Nephron (organoid): ENCODE data around the gene MGP.

ENCODE experiments used
- H3K27ac Mint-ChIP-seq, 3 experiments: 2 replicates each; pipeline ENCODE4 v1.8.0; 2020; ENCODE audit warnings: mixed read lengths in 3 of 3, mild to moderate bottlenecking in 2 of 3, moderate library complexity in 1 of 3
- H3K27me3 Mint-ChIP-seq: 2 replicates; pipeline ENCODE4 v1.8.0; 2021; ENCODE audit warnings: low read depth, mild to moderate bottlenecking, moderate library complexity, mixed read lengths
- H3K36me3 Mint-ChIP-seq: 2 replicates; pipeline ENCODE4 v1.8.0; 2020; ENCODE audit warnings: low read depth, mixed read lengths
- H3K4me1 Mint-ChIP-seq: 2 replicates; pipeline ENCODE4 v1.8.0; 2020; ENCODE audit warnings: mixed read lengths
- H3K4me3 Mint-ChIP-seq, 3 experiments: 2 replicates each; pipeline ENCODE4 v1.8.0; 2020; ENCODE audit warnings: mild to moderate bottlenecking in 3 of 3, mixed read lengths in 3 of 3, moderate library complexity in 2 of 3
- H3K9me3 Mint-ChIP-seq: 2 replicates; pipeline ENCODE4 v1.8.0; 2020; ENCODE audit warnings: mixed read lengths
- TF ChIP-seq, protein P1 (sequence below), 3 experiments: fragments of 200-600 bp; sonication (generic); IDR thresholded peaks; one replicate each; pipeline ENCODE4 v1.5.0; 2021; ENCODE audit warnings: antibody characterized with exemption in 3 of 3; ENCODE audit not compliant: unreplicated experiment in 3 of 3

MGP gene

DNA sequence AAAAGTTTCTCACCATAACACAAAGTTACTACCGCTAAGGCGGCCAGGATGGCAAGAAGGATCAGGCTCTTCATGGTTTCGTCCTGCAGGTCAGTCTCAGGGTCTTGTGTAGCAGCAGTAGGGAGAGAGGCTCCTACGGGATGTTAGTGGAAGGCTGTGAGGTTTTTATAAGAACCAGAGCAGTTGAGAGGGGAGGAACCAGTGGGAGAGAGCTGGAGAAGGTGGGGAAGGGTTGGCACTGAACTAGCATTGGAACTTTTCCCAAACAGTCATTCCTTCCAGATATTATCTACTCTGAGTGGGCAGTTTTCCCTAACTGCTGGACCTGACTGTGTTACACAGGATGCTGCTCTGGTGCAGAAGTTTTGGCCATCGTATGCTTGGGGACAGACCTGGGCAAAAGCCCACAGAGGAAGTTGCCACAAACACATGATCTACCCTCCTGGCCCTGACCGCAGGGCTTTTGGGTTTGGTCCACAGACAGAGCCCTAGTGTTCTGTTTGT is at the start of gene MGP:
Gene MGP (minus strand): TSS at position 137 of the 504 bp plus-strand sequence. CDS start 63 bp downstream, at position 74.
- H3K4me1 Mint-ChIP-seq = peaks cover 68% of the 10 kb centered on the region
- H3K36me3 Mint-ChIP-seq = no peaks in the 10 kb centered on the region
- peak within 1 kb of the TSS; percentile 2 to 89 (median 83) for H3K4me3 Mint-ChIP-seq
- H3K27ac Mint-ChIP-seq = peak within 1 kb of the TSS; percentile 88 to 95 (median 92)
- TF ChIP-seq, protein P1, sequence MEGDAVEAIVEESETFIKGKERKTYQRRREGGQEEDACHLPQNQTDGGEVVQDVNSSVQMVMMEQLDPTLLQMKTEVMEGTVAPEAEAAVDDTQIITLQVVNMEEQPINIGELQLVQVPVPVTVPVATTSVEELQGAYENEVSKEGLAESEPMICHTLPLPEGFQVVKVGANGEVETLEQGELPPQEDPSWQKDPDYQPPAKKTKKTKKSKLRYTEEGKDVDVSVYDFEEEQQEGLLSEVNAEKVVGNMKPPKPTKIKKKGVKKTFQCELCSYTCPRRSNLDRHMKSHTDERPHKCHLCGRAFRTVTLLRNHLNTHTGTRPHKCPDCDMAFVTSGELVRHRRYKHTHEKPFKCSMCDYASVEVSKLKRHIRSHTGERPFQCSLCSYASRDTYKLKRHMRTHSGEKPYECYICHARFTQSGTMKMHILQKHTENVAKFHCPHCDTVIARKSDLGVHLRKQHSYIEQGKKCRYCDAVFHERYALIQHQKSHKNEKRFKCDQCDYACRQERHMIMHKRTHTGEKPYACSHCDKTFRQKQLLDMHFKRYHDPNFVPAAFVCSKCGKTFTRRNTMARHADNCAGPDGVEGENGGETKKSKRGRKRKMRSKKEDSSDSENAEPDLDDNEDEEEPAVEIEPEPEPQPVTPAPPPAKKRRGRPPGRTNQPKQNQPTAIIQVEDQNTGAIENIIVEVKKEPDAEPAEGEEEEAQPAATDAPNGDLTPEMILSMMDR (IDR thresholded peaks at IDR 0.05; ENCODE audit: unreplicated experiment in 3 of 3) = no peak
- H3K9me3 Mint-ChIP-seq = no peaks in the 10 kb centered on the region
- H3K27me3 Mint-ChIP-seq = no peaks in the 10 kb centered on the region

DNA sequence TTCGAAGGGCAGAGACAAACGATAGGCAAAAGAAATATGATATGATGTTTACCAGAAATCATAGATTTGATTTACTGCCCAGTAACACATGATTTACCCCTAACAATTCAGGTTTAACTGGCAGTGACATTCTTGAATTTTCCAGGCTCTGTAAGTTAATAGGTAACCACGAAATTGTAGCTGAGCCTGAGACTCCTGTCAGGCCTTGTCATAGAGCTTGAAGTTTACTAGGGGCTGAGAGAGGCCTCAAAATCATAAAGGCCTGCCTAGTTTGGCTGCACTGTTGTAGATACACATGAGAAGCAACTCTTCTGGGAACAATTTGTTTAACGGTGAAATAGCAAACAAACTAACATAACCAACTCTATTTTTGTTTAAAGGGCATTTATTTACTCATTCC is 49.4 kb upstream of the MGP start:
- H3K36me3 Mint-ChIP-seq = no peaks in the 10 kb centered on the region
- TF ChIP-seq, protein P1 (IDR thresholded peaks at IDR 0.05; ENCODE audit: unreplicated experiment in 3 of 3) = no peak
- H3K27me3 Mint-ChIP-seq = no peaks in the 10 kb centered on the region
- H3K4me1 Mint-ChIP-seq = peaks cover 25% of the 10 kb centered on the region
- peak overlapping the region; percentile 95 to 98 (median 98) for H3K27ac Mint-ChIP-seq
- no peak overlapping the region for H3K4me3 Mint-ChIP-seq
- H3K9me3 Mint-ChIP-seq = peaks cover 5% of the 10 kb centered on the region

- H3K4me3 Mint-ChIP-seq = no peak overlapping the region
- peaks cover 2% of the 10 kb centered on the region for H3K9me3 Mint-ChIP-seq
- TF ChIP-seq, protein P1 (IDR thresholded peaks at IDR 0.05; ENCODE audit: unreplicated experiment in 3 of 3) = no peak
These were observed 48.9 kb upstream of the MGP start for GRCh38 chr12:14934511-14934910.

GRCh38 chr12:14931791-14932560 is 46.3 kb upstream of the MGP start:
- TF ChIP-seq, protein P1 (IDR thresholded peaks at IDR 0.05; ENCODE audit: unreplicated experiment in 3 of 3) = no peak
- peaks cover 41% of the 10 kb centered on the region for H3K4me1 Mint-ChIP-seq
- no peaks in the 10 kb centered on the region for H3K36me3 Mint-ChIP-seq
- no peaks in the 10 kb centered on the region for H3K9me3 Mint-ChIP-seq
- H3K27ac Mint-ChIP-seq = peak overlapping the region; percentile 2 to 49 (median 38)
- no peaks in the 10 kb centered on the region for H3K27me3 Mint-ChIP-seq
- no peak overlapping the region for H3K4me3 Mint-ChIP-seq

More at GRCh38 chr12:14934511-14934910, 48.9 kb upstream of the MGP start:
- no peaks in the 10 kb centered on the region for H3K36me3 Mint-ChIP-seq
- peaks cover 25% of the 10 kb centered on the region for H3K4me1 Mint-ChIP-seq
- H3K27ac Mint-ChIP-seq = peak overlapping the region; percentile 95 to 98 (median 98)
- no peaks in the 10 kb centered on the region for H3K27me3 Mint-ChIP-seq

- Mint-ChIP-seq H3K27me3 (no peaks in the 10 kb centered on the region), H3K9me3 (no peaks in the 10 kb centered on the region), H3K27ac (peak overlapping the region in 2 of 3 experiments; percentile 36 to 49), H3K4me3 (no peak overlapping the region), H3K4me1 (peaks cover 41% of the 10 kb centered on the region), H3K36me3 (no peaks in the 10 kb centered on the region)
- TF ChIP-seq, protein P1 (IDR thresholded peaks at IDR 0.05; ENCODE audit: unreplicated experiment in 3 of 3) = no peak
These were observed 45.7 kb upstream of the MGP start for GRCh38 chr12:14931359-14931758.
